Skin epidermis (tissue), 12 donors: ENCODE results near the gene PTF1A.

Experiments
- H3K27ac ChIP-seq, 21 experiments: fragments of 200-600 bp; sonication (generic) in 11 of 21; one replicate each; pipeline ENCODE4 v1.5.0; 2020; ENCODE audit warnings: mild to moderate bottlenecking in 3 of 21, inconsistent platforms in 2 of 21, moderate library complexity in 2 of 21
- H3K4me3 ChIP-seq, 7 experiments: fragments of 200-600 bp; sonication (generic) in 2 of 7; one replicate each; pipeline ENCODE4 v1.5.0; 2020; ENCODE audit warnings: inconsistent platforms in 2 of 7, mild to moderate bottlenecking in 2 of 7, moderate library complexity in 1 of 7

Gene PTF1A

DNA sequence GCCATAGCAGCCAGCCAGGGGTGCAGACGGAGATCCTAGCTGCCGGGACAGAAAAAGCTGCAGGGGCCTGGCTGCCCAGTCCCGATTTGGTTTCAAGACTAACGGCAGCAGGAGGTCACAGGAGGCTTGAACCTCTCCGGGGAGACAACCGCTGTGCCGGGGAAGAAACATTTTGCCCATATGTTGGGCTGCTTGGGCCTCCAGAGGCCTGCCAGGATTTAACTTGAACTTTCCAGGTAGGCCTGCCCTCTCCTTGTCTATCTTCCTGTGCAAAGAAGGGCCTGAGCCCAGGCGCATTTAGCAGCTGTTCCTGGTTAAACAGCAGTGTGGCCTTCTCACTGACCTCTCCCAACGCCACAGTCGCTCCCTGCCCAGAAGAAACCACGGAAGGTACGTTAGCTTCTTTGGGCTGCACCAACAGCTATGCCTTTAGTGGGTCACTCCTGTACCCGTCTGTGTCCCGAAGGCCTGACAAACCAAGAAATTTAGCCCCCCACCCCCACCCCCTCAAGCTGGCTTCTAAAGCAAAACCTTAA lies 17.1 kb upstream of the PTF1A start:
- Histone ChIP-seq H3K4me3 (no peak overlapping the region), H3K27ac (no peak overlapping the region)

DNA sequence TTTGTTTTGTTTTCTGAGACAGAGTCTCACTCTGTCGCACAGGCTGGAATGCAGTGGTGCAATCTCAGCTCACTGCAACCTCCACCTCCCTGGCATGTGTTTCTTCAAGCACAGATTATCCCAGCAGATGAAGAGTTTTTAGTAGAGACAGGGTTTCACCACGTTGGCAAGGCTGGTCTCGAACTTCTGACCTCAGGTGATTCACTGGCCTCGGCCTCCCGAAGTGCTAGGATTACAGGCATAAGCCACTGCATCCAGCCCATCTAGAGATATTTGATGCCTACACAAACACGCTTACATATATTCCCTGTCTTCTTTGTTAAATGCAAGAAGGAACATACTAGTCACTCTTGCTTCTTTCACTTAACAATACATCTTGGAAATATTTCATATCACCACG lies 5.9 kb upstream of the PTF1A start:
- Histone ChIP-seq H3K4me3 (no peak overlapping the region), H3K27ac (no peak overlapping the region)

DNA sequence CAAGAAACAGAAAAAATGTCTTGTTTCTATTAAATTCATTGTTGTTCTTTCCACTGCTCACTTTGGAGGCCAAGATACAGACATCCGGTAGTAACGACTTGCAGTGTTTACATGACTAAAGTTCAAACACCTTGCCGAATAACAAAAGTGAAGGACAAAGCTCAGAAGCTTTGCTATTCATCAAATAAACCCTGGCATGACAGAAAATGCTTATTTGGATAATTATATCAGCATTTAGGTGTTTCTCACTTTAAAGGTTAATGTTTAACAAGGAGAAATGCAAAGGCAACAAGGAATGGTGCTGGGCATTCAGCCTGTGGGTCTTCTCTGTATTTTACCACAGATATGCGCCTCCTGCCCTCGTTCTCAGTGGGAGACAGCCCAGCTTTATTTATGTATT lies 5.4 kb upstream of the PTF1A start:
- Histone ChIP-seq H3K27ac (no peak overlapping the region), H3K4me3 (no peak overlapping the region)

DNA sequence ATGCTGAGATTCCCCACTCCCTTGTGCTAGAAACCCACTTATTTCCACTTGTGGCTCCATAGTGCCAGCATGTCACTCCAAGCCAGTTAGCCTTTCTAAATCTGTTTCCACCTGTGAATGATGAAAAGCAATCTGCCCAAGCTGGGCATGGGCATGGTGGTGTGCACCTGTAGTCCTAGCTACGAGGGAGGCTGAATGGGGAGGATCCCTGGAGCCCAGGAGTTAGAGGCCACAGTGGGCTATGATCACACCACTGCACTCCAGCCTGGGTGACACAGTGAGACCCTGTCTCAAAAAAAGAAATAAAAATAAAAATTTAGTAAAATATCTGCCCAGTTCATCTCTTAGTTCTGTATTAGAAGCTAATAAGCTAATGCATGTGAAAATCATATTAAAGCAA lies 5.0 kb upstream of the PTF1A start:
- no peak overlapping the region for H3K27ac ChIP-seq
- H3K4me3 ChIP-seq = no peak overlapping the region

DNA sequence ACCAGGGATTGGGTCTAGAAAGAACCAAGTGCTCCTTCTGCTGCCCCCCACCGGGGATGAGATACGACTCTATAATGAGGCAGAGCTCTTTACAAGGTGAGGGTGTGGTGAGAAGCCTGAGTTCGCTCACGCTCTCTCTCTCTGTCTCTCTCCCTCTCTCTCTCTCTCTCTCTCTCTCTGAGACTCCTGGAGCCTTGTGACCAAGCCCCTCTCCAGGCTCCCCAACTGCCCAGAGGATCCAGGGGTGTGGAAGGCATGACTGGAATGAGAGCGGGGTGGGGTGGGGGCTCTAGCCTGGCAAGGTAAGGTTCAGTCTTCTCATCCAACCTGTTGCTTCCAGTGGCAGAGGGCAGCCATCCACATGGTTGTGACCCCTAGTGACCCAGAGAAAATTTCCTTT lies 3.1 kb upstream of the PTF1A start:
- no peak overlapping the region for H3K4me3 ChIP-seq
- no peak overlapping the region for H3K27ac ChIP-seq

DNA sequence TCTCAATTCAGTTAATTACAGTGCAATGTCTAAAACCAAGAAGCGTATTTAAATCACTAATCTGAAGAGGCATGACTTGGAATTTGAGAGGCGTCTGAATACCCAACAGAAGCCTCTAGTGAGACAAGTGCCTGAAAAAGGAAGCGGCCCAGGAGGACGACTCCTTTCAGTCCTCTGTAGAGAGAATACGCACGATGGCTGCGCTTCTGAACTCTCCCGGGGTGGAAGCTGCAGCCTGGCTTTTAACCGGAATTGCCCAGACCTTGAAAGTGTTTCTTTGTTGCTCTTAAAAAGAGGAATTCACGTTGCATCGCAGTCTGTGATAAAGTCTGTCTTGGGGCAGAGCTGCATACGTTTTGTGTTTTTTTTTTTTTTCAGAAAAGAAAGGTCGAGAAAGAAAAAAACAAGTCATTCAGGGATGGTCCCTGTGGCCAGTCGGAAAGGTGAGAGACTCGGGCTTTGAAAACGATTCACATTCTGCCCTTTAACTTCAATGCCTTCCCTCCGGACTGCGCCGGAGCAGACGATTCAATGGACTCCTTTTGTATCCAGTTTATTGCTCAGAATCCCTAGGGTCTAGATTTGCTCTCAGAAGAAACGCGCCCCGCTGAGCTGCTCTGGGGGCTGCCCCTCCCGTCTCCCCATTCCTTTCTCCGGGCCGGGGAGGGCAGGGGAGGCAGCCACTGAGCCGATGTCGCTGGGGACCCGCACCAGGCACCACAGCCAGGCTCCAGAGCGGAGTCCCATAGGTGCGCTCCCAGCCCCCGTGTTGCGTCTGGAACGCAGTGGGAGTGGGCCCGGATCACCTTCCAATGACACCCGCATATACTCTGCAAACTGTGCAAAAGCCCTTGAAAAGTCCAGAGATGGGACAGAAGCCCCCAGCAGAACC lies 994 bp upstream of the PTF1A start:
- no peak overlapping the region for H3K27ac ChIP-seq
- H3K4me3 ChIP-seq = no peak overlapping the region

DNA sequence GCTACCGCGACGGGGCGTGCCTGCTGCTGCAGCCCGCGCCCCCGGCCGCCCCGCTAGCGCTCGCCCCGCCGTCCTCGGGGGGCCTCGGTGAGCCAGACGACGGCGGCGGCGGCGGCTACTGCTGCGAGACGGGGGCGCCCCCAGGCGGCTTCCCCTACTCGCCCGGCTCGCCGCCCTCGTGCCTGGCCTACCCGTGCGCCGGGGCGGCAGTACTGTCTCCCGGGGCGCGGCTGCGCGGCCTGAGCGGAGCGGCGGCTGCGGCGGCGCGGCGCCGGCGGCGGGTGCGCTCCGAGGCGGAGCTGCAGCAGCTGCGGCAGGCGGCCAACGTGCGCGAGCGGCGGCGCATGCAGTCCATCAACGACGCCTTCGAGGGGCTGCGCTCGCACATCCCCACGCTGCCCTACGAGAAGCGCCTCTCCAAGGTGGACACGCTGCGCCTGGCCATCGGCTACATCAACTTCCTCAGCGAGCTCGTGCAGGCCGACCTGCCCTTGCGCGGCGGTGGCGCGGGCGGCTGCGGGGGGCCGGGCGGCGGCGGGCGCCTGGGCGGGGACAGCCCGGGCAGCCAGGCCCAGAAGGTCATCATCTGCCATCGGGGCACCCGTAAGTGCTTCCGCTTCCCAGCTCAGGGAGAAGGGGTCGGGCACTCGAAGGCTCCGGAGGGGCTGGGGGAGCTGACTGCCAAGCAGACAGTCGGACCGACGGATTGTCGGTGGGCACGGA lies 761 bp downstream of the PTF1A start:
- no peak overlapping the region for H3K4me3 ChIP-seq

DNA sequence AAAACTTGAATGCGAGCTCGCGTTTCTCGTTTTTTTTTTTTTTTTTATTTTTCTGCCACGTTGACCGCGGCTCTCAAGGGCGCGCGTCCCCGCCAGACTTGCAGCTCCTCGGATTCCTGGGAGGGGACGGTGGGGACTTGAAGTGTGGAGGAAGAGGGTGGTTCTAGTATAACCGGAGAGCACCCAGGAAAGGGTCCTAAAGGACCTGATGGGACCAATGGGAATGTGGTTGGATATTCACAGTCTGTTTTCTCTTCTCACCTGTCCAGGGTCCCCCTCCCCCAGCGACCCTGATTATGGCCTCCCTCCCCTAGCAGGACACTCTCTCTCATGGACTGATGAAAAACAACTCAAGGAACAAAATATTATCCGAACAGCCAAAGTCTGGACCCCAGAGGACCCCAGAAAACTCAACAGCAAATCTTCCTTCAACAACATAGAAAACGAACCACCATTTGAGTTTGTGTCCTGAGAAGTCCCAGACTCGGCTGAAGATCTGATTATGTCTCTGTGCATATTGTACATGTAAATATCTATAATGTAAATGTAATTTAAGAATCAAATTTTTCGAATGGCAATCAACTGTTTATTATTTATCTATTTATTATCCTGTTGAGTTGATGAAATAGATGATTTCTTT lies 1.4 kb downstream of the PTF1A start:
- Histone ChIP-seq H3K27ac (no peak overlapping the region), H3K4me3 (no peak overlapping the region)

More for the DNA sequence above, 761 bp downstream of the PTF1A start:
- no peak overlapping the region for H3K27ac ChIP-seq

DNA sequence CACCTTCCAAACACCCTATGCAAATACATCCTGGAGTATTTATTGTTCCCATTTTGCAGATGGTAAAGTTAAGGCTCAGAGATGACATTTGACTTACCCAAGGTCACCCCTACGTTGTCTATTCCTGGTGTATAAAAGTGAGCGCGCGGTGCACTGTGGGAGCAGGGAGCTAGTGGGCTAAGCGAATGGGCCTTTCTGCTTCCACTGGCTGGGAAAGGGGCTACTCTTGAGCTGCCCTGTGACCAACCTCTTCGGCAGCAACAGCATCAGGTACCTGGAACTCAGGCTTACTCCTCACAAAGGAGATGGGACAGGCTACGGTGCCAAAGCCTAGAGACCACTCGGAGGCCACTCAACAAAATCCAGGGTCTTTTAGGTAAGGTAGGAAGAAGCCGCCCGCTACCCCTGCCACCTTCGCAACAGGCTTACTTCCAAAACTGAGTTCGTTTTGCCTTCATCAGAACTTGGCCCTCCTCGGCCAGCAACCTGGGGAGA lies 2.4 kb downstream of the PTF1A start:
- no peak overlapping the region for H3K4me3 ChIP-seq
- no peak overlapping the region for H3K27ac ChIP-seq

DNA sequence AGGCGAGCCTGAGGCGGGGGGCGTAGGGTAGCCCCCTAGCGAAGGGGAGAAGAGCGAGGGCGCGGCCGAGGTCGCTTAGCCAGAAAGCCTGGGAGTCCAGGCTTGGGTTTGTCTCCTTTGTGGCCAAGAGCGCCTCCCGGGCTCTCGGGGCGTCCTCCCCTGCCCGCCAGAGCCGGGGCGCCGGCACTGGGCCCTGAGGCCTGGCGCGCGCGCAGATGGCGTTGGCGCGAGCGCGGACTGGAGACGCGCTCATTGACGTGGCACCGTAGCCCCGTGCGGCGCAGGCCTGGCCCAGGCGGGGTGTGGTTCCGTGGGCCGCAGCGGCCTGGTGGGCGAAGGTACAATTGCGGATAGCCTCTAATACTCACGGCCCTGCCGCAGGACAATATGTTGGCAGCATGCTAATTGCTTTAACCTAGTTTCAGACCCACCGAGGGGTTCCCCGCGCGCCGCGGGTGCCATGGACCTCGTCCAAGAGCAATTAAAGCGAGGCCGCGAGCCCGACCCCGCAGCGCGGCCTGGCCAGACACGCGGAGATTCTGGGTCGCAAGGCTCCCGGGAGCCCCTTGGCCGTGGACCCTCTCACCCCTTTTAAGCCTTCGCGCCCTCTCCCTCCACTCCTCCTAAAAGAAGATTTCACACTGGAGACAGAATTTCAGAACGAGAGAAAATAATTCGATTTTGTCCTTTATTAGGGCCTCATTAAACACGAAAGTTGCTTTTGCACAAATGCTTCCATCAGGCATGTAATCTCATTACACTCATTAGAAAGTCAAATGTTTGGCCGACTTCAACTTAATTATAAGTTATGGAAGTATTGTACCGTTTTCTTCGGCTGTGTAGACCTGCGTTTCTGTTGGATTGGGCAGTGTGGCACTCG lies 3.1 kb downstream of the PTF1A start:
- H3K4me3 ChIP-seq = no peak overlapping the region

DNA sequence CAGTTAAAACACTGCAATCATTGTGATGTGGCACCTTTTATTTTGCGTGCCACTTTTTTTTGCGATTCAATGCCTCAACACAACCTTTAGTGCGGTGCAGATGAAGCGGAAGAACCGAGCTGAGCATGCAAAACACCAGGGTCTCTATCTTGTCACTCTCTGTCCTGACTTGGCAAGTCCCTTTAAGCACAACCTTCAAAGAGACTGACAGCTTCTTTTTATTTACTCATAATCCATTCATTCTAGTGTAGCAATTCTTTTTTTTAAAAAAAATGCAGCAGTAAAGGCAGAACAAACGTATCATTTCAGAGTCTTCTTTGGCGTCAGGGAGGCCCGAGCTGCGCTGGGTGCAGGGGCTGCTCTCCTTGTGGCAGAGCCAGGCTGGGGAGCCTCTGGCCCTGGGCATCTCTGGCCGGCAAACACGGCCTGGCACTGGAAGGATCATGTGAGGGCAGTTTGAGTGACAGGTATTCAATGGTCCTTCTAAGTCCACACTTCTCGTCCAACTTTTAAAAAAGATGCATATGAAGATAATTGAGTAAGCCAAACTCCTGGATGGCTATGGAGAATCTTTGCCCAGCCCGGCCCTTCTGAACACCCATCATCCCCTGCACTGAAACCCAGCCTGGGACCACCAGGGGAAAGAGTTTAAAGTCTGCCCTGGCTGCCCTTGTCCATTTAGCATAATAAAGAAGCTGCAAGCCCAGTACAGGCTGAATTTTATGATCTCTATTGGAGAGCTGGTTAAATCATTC lies 3.9 kb downstream of the PTF1A start:
- no peak overlapping the region for H3K4me3 ChIP-seq
- no peak overlapping the region for H3K27ac ChIP-seq

More for the DNA sequence above, 3.1 kb downstream of the PTF1A start:
- H3K27ac ChIP-seq = no peak overlapping the region

DNA sequence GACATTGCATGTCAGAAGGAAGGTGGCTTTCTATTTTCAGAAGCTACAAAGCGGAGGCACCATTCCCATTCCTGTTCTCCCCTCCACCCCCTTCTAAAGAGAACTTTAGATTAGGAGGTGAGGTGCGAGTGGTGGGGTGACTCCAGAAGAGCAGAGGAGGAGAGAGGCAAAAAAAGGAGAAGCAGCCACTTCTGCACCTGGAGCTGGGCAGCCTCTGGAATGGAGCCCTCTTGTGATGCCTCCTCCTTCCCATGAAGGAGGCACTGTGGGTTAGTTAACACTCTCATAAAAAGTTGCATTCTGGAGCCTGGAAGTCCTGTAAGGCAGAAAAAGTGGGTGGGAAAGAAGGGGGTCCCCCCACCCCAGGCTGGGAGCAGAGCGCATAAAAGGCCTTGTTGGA lies 4.8 kb downstream of the PTF1A start:
- no peak overlapping the region for H3K4me3 ChIP-seq
- no peak overlapping the region for H3K27ac ChIP-seq

DNA sequence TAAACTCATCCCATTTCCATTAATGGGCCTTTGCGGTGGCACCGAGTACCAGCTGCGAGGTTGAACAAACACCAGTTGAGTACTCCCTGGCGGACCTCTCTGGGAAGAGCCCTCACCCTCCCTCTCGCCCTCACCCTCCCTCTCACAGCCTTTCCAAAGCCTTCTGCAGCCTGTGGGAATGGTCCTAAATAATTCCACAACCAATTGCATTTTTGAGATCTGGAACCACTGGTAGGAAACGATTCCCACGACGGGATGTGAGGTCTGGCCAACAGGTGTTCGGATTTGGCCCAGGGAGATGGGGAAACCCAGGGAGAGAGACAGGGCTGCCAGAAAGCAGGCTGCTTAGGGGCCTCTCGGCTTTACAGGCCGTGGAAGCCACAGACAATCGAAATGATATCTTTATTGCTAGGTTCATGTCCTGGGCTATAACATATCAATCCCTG lies 5.3 kb downstream of the PTF1A start:
- no peak overlapping the region for H3K4me3 ChIP-seq
- no peak overlapping the region for H3K27ac ChIP-seq

DNA sequence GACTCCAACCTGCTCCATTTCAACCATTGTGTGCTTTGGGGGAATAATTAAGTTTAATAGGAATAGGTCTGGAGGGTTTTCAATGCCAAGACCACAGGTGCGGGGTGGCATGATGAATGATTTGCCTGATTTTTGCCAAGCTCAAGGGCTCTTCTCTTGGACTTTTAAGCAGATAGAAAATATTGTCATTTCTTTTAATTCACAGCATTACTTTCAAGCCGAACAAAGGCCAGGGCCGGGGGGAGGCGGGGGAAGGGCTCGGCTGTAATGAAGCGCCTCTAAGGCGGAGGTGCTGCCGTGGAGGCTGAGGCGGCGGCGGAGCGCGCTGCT lies 6.5 kb downstream of the PTF1A start:
- Histone ChIP-seq H3K4me3 (no peak overlapping the region), H3K27ac (no peak overlapping the region)

DNA sequence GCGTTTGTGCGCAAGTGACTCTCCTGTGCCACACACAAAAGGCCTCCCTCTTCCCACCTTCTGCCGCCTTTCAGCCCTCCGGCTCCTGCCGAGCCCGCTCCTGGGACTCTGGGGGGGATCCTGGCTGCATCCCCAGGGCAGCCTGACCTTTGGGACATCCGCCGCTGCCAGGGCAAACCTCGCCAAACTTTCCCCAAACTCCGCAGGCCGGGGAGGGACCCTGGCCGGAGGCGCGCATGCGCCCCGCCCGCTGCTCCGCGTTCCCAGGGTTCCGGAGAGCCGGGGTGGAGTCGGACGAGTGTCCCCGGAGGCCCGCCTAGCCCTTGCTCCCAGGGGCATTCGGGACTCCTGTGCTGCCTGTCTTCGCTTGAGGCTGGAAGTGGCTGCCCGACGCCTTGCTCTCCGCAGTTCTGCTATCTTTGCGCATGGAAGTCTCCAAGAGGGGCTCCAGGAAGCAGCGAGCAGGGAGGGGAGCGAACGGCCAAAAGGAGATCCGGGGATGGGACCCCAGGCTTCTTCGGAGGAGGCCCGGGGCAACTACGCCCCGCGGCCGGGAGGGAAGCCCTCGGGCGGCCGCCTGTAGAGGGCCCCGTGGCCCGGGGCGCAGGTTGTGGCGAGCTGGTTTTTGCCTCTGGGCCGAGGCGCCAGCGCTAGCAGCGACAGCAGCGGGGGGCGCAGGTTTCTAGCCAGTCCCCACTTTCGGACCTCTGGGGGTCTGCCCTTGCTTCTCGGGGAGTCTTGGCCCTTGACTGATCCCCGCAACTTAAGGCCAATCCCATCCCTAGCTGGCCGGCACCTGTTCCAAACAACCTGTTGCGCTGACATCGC lies 7.0 kb downstream of the PTF1A start:
- H3K27ac ChIP-seq = no peak overlapping the region
- H3K4me3 ChIP-seq = no peak overlapping the region

DNA sequence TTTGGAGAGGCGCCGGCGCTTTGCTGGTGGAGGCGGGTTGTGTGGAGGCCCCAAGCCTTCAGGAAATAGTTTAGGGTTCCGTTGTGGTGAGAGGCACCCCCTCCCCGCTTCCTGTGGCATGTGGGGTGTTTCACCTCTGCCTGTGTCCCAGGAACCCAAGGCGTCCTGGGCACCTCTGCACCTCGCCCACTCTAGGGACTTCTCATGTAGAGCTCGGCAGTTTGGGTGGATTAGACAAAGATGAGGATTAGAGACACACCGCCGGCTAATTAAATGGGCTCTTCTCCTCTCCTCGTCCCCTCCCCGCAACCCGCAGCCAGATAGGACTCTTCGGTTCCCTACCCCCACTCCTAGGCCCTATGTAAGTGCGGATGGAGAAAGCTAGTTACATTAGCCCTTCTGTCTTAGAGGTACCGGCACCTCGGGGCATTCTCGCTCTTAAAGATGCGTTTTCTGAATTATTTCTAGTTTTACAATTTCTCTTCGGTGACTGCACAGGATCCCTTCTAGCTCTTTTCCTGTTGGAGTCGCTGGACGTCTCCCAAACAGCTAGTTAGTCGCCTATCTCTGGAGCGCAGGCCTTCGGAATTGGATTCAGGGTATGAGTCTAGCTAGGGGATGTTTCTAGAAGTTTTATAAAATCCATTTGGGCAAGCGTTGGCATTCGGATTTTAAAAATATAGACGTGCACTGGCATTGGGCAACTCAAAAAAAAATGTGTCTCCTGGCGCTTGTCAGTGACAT lies 7.8 kb downstream of the PTF1A start:
- Histone ChIP-seq H3K27ac (no peak overlapping the region), H3K4me3 (no peak overlapping the region)

DNA sequence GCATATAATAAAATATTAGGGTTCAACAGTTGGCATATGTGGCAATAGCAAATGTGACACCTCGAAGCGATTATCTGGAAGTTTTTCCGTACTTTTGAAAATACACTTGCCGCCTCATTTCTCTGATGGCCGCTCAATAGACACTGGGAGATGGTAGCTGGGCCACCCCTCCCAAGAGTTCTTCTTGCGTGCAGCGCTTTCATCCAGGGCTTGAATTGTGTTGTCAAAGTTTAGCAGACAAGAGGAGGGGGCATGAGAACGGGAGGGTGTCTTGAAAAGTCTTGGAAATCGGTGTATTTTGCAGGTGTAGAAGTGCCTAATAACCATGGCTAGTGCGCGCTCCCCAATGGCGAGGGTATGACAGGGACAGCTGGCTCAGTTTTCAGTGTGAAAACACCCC lies 8.5 kb downstream of the PTF1A start:
- H3K27ac ChIP-seq = no peak overlapping the region
- no peak overlapping the region for H3K4me3 ChIP-seq
